PC-3 (cell line): ENCODE data around the gene NOS2.

Source experiments
- CTCF ChIP-seq: fragments of 300-600 bp; sonication (generic); conservative IDR thresholded peaks from 2 replicates; pipeline ENCODE4 v1.5.1; 2017; ENCODE audit warnings: antibody characterized with exemption, low read depth, mild to moderate bottlenecking, low read length
- EZH2 ChIP-seq: fragments of 300-600 bp; sonication (generic); IDR thresholded peaks from one replicate; pipeline ENCODE4 v1.6.1; 2017; ENCODE audit warnings: antibody characterized with exemption, mild to moderate bottlenecking, low read length; ENCODE audit not compliant: unreplicated experiment

- TF ChIP-seq CTCF, result no peak
- TF ChIP-seq EZH2, result no peak
Measured at GRCh38 chr17:27778183-27778582, 22.1 kb downstream of the NOS2 start.
